Brain microvascular endothelial cell (primary cell): ENCODE data around the gene SELENOH.

Experiments used
- DNase-seq: peaks from one replicate; pipeline ENCODE4 v3.0.0-alpha.2; 2020
- H3K27ac ChIP-seq: fragments of 250-450 bp; sonication (Bioruptor Pico); 2 replicates; pipeline ENCODE4 v1.5.1; 2020; ENCODE audit warnings: mild to moderate bottlenecking, moderate library complexity
- H3K27me3 ChIP-seq: fragments of 250-450 bp; sonication (Bioruptor Pico); replicated peaks from 2 replicates; pipeline ENCODE4 v1.5.1; 2020; ENCODE audit warnings: mild to moderate bottlenecking
- H3K36me3 ChIP-seq: fragments of 250-450 bp; sonication (Bioruptor Pico); replicated peaks from 2 replicates; pipeline ENCODE4 v1.5.1; 2020; ENCODE audit warnings: mild to moderate bottlenecking
- H3K4me3 ChIP-seq: 2 replicates; pipeline ENCODE4 v1.5.1; 2011; ENCODE audit warnings: low read depth, mild to moderate bottlenecking, control low read depth, low read length, moderate library complexity
- CTCF ChIP-seq: IDR thresholded peaks from 2 replicates; pipeline ENCODE4 v1.5.1; 2011; ENCODE audit warnings: low read depth, mild to moderate bottlenecking, moderate library complexity, low read length, control low read depth, inconsistent platforms; ENCODE audit errors: missing control alignments
- in situ Hi-C: cut with HindIII; loops from 2 replicates; pipeline ENCODE4 v1.10.0; 2017; ENCODE audit warnings: low sequenced_read_pairs, low pct_ligation_motif_present

SELENOH gene

GRCh38 chr11:57735619-57736298 is 5.5 kb upstream of the SELENOH start:
- in situ Hi-C loops, result no loop called here
- DNase-seq, result no peak
- no peak overlapping the region for H3K4me3 ChIP-seq
- no peak for TF ChIP-seq CTCF
- peaks cover 13% of the 10 kb centered on the region for H3K36me3 ChIP-seq
- no peak overlapping the region for H3K27ac ChIP-seq
- H3K27me3 ChIP-seq, result no peaks in the 10 kb centered on the region

DNA sequence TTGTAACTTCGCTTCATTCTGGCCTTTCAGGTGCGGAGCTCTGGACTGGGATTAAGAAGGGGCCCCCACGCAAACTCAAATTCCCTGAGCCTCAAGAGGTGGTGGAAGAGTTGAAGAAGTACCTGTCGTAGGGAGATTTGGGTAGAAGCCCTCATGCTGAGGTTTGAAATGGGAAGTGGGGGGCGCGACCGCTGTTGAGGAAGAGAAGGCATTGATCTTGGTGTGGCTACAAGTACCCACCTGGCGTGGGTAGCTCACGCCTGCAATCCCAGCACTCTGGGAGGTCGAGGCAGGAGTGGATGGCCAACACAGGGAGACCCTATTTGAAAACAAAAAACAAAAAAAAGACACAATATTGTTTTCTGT is 779 bp downstream of the SELENOH start:
- peaks cover 37% of the 10 kb centered on the region for H3K36me3 ChIP-seq
- H3K27me3 ChIP-seq, result no peaks in the 10 kb centered on the region
- H3K27ac ChIP-seq, result peak overlapping the region; percentile 74
- TF ChIP-seq CTCF, result no peak
- in situ Hi-C loops, result no loop called here
- peak overlapping the region; percentile 92 for H3K4me3 ChIP-seq
- DNase-seq, result no peak

DNA sequence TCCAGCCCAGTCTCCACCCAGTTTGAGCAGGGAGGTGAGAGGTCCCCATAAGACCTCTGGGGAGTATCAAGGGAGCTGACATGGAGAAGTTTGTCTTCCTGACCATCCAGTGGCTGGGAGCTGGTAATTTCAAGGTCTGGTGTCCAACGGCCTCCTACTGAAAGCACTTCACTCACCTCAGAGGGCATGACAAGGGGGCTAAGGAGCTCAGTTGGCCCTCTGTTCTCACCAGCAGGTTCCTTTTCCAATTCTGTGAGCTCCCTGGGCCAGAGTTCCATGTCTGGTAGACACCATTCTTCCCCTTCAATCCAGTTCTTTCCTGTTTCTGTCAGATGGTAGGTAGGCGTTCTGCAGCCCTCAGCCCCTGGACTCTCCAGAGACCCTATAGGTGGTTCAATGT is 3.1 kb downstream of the SELENOH start:
- H3K27ac ChIP-seq, result no peak overlapping the region
- in situ Hi-C loops, result no loop called here
- DNase-seq, result no peak
- no peak overlapping the region for H3K4me3 ChIP-seq
- peaks cover 27% of the 10 kb centered on the region for H3K36me3 ChIP-seq
- H3K27me3 ChIP-seq, result no peaks in the 10 kb centered on the region
- no peak for TF ChIP-seq CTCF

- in situ Hi-C loops, result no loop called here
- no peak for TF ChIP-seq CTCF
- H3K4me3 ChIP-seq, result no peak overlapping the region
- H3K36me3 ChIP-seq, result peaks cover 27% of the 10 kb centered on the region
- no peak overlapping the region for H3K27ac ChIP-seq
- H3K27me3 ChIP-seq, result no peaks in the 10 kb centered on the region
- no peak for DNase-seq
Observed at GRCh38 chr11:57745206-57745605, 3.9 kb downstream of the SELENOH start.

DNA sequence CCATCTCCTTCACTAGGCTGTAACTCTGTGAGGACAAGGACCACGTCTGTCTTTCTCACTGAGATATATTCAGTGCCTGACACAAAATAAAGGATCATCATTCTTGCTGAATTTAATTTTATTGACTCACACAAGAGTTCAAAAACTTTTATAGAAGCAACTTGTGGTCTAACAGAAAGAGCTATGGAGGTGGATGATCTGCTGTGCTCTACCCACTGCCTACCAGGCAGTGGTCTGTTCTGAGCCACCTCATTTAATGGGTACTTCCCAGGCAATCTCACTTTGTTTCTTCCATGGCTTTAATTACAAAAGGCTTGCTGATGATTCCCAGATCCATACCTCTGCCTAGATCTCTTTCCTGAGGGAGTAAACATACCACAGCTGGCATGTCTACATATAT is 5.6 kb downstream of the SELENOH start:
- in situ Hi-C loops, result no loop called here
- no peak overlapping the region for H3K4me3 ChIP-seq
- no peak for DNase-seq
- H3K36me3 ChIP-seq, result peaks cover 24% of the 10 kb centered on the region
- no peak for TF ChIP-seq CTCF
- H3K27ac ChIP-seq, result no peak overlapping the region
- no peaks in the 10 kb centered on the region for H3K27me3 ChIP-seq

GRCh38 chr11:57751176-57751575 is 9.9 kb downstream of the SELENOH start:
- in situ Hi-C loops, result no loop called here
- Histone ChIP-seq H3K36me3 (no peaks in the 10 kb centered on the region), H3K4me3 (no peak overlapping the region), H3K27me3 (no peaks in the 10 kb centered on the region), H3K27ac (no peak overlapping the region)
- DNase-seq, result no peak
- TF ChIP-seq CTCF, result no peak
